WTC11 (cell line): ENCODE data around the gene DOK1. TPM values are rescaled to one million over a fixed set of nuclear protein-coding genes. Genes with fewer than 3 reads are reported as not detected.

Experiments used
- ATF2 ChIP-seq: sonication (generic); formaldehyde crosslinking; IDR thresholded peaks from 2 replicates; pipeline ENCODE4 v1.8.1; 2022; ENCODE audit warnings: low read depth, missing genetic modification reagents, borderline replicate concordance
- E2F1 ChIP-seq: sonication (generic); formaldehyde crosslinking; IDR thresholded peaks from 2 replicates; pipeline ENCODE4 v1.8.0; 2022; ENCODE audit warnings: mild to moderate bottlenecking, missing genetic modification reagents
- ESRRA ChIP-seq: sonication (generic); formaldehyde crosslinking; IDR thresholded peaks from 2 replicates; pipeline ENCODE4 v1.8.1; 2022; ENCODE audit warnings: mild to moderate bottlenecking, missing genetic modification reagents, borderline replicate concordance
- FOXP1 ChIP-seq: sonication (generic); formaldehyde crosslinking; IDR thresholded peaks from 2 replicates; pipeline ENCODE4 v1.8.0; 2022; ENCODE audit warnings: missing genetic modification reagents, mild to moderate bottlenecking, moderate library complexity, borderline replicate concordance
- GTF2I ChIP-seq: fragments of 250-450 bp; sonication (Bioruptor Pico); conservative IDR thresholded peaks from 2 replicates; pipeline ENCODE4 v1.4.0; 2021; ENCODE audit warnings: mild to moderate bottlenecking
- HMGA2 ChIP-seq: fragments of 250-450 bp; sonication (Bioruptor Pico); IDR thresholded peaks from 2 replicates; pipeline ENCODE4 v1.4.0; 2021; ENCODE audit warnings: mild to moderate bottlenecking, moderate library complexity
- JAZF1 ChIP-seq: fragments of 250-450 bp; sonication (Bioruptor Pico); IDR thresholded peaks from 2 replicates; pipeline ENCODE4 v1.9.0; 2021; ENCODE audit warnings: moderate library complexity, mild to moderate bottlenecking, inconsistent platforms
- KAT7 ChIP-seq: sonication (generic); formaldehyde crosslinking; IDR thresholded peaks from 2 replicates; pipeline ENCODE4 v1.8.1; 2023; ENCODE audit warnings: missing genetic modification reagents, mild to moderate bottlenecking, borderline replicate concordance
- NFE2L1 ChIP-seq: sonication (generic); formaldehyde crosslinking; IDR thresholded peaks from 2 replicates; pipeline ENCODE4 v1.8.1; 2023; ENCODE audit warnings: missing genetic modification reagents
- NFYB ChIP-seq: sonication (generic); formaldehyde crosslinking; conservative IDR thresholded peaks from 2 replicates; pipeline ENCODE4 v1.8.0; 2022; ENCODE audit warnings: low read depth, missing genetic modification reagents
- NR2C2 ChIP-seq: sonication (generic); formaldehyde crosslinking; IDR thresholded peaks from 2 replicates; pipeline ENCODE4 v1.8.0; 2022; ENCODE audit warnings: mild to moderate bottlenecking, missing genetic modification reagents
- NR3C1 ChIP-seq: sonication (generic); formaldehyde crosslinking; conservative IDR thresholded peaks from 2 replicates; pipeline ENCODE4 v1.8.1; 2023; ENCODE audit warnings: low read depth, mild to moderate bottlenecking, missing genetic modification reagents
- OVOL2 ChIP-seq: fragments of 250-450 bp; sonication (Bioruptor Pico); IDR thresholded peaks from 2 replicates; pipeline ENCODE4 v1.9.0; 2021; ENCODE audit warnings: mild to moderate bottlenecking, borderline replicate concordance
- PRRX2 ChIP-seq: fragments of 250-450 bp; sonication (Bioruptor Pico); IDR thresholded peaks from 2 replicates; pipeline ENCODE4 v1.8.0; 2021; ENCODE audit warnings: mild to moderate bottlenecking
- SOX15 ChIP-seq: fragments of 250-450 bp; sonication (Bioruptor Pico); IDR thresholded peaks from 2 replicates; pipeline ENCODE4 v1.9.0; 2021; ENCODE audit warnings: mild to moderate bottlenecking
- TEAD1 ChIP-seq: sonication (generic); formaldehyde crosslinking; IDR thresholded peaks from 2 replicates; pipeline ENCODE4 v1.8.0; 2022; ENCODE audit warnings: mild to moderate bottlenecking, missing genetic modification reagents
- ZBTB21 ChIP-seq: sonication (generic); formaldehyde crosslinking; IDR thresholded peaks from 2 replicates; pipeline ENCODE4 v1.8.1; 2023; ENCODE audit warnings: mild to moderate bottlenecking, missing genetic modification reagents, borderline replicate concordance
- ZNF232 ChIP-seq: sonication (generic); formaldehyde crosslinking; IDR thresholded peaks from 2 replicates; pipeline ENCODE4 v1.8.0; 2022; ENCODE audit warnings: mild to moderate bottlenecking, missing genetic modification reagents
- ZNF425 ChIP-seq: fragments of 250-450 bp; sonication (Bioruptor Pico); conservative IDR thresholded peaks from 2 replicates; pipeline ENCODE4 v1.9.0; 2021; ENCODE audit warnings: mild to moderate bottlenecking
- total RNA-seq: library from RNA; stranded (reverse); gene quantifications from 3 replicates; pipeline ENCODE4 v1.2.3, GENCODE V29; 2021
- TF ChIP-seq, protein P1 (sequence below): sonication (generic); formaldehyde crosslinking; IDR thresholded peaks from 2 replicates; pipeline ENCODE4 v1.8.0; 2022; ENCODE audit warnings: missing genetic modification reagents
- TF ChIP-seq, protein P2 (sequence below): sonication (generic); formaldehyde crosslinking; IDR thresholded peaks from 2 replicates; pipeline ENCODE4 v1.8.0; 2022; ENCODE audit warnings: mild to moderate bottlenecking, missing genetic modification reagents
- TF ChIP-seq, protein P3 (sequence below): sonication (generic); formaldehyde crosslinking; IDR thresholded peaks from 2 replicates; pipeline ENCODE4 v1.8.1; 2023; ENCODE audit warnings: mild to moderate bottlenecking, missing genetic modification reagents, moderate library complexity
- TF ChIP-seq, protein P4 (sequence below): fragments of 250-450 bp; sonication (Bioruptor Pico); IDR thresholded peaks from 2 replicates; pipeline ENCODE4 v1.9.0; 2021; ENCODE audit warnings: mild to moderate bottlenecking
- TF ChIP-seq, protein P5 (sequence below): fragments of 200-600 bp; IDR thresholded peaks from 2 replicates; pipeline ENCODE4 v1.8.0; 2022; ENCODE audit warnings: antibody characterized with exemption

DOK1 gene
- total RNA-seq, 1 experiment from 2014 or later = 15.9 TPM

DNA sequence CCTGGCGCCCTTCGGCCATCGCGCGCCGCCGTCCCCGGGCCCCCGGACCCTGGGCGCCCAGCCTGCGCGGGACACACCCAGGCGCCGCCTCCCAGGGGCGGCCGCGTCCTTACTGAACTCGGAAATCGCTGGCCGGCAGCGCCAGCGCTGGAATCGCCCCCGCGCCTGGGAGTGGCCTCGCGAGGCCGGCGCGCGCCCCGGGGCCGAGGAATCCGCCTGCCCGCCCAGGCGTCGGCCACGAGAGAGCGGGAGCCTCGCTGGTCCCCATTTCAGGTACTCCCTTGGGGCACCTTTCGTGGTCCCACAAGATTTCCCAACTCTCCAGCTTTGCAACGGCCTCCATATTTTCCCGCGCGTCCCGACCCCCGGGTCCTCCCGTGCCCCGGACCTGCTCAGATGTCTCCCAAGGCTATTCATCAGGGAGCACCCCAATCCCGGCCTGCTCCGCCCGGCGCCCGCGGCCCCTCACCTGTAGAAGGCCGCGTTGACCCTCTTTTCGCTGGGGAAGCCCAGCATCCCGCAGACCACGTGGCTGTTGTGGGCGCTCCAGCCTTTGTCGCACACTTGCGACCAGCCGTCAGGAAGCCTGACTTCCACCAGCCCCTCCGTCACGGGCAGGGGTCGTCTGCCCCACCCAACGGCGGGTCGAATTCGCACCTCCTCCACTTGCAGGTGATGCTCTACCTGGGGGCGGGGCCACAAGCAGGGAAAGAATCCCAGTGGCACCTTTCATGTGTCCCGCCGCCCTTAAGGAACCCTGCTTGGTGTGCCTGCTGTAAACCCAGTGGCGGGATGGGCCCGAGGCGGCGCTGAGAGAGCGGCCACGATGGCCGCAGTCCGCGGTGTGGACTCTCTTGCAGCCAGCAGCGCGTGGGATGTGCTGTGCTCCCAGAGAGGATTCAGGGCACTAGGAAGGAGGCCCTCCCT lies 5.4 kb upstream of the DOK1 start (continued):
- TF ChIP-seq, protein P1, sequence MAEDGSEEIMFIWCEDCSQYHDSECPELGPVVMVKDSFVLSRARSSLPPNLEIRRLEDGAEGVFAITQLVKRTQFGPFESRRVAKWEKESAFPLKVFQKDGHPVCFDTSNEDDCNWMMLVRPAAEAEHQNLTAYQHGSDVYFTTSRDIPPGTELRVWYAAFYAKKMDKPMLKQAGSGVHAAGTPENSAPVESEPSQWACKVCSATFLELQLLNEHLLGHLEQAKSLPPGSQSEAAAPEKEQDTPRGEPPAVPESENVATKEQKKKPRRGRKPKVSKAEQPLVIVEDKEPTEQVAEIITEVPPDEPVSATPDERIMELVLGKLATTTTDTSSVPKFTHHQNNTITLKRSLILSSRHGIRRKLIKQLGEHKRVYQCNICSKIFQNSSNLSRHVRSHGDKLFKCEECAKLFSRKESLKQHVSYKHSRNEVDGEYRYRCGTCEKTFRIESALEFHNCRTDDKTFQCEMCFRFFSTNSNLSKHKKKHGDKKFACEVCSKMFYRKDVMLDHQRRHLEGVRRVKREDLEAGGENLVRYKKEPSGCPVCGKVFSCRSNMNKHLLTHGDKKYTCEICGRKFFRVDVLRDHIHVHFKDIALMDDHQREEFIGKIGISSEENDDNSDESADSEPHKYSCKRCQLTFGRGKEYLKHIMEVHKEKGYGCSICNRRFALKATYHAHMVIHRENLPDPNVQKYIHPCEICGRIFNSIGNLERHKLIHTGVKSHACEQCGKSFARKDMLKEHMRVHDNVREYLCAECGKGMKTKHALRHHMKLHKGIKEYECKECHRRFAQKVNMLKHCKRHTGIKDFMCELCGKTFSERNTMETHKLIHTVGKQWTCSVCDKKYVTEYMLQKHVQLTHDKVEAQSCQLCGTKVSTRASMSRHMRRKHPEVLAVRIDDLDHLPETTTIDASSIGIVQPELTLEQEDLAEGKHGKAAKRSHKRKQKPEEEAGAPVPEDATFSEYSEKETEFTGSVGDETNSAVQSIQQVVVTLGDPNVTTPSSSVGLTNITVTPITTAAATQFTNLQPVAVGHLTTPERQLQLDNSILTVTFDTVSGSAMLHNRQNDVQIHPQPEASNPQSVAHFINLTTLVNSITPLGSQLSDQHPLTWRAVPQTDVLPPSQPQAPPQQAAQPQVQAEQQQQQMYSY (CRISPR knock-in tag) = no peak
- no peak for TF ChIP-seq JAZF1
- no peak for TF ChIP-seq NR2C2 (CRISPR knock-in tag)
- TF ChIP-seq ZNF232 (CRISPR knock-in tag) = peak; percentile 43; the same call in 1 of the 2 replicates
- no peak for TF ChIP-seq SOX15 (CRISPR knock-in tag)
- no peak for TF ChIP-seq ATF2
- TF ChIP-seq, protein P2, sequence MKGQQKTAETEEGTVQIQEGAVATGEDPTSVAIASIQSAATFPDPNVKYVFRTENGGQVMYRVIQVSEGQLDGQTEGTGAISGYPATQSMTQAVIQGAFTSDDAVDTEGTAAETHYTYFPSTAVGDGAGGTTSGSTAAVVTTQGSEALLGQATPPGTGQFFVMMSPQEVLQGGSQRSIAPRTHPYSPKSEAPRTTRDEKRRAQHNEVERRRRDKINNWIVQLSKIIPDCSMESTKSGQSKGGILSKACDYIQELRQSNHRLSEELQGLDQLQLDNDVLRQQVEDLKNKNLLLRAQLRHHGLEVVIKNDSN (CRISPR knock-in tag) = peak; percentile 77
- TF ChIP-seq GTF2I (CRISPR knock-in tag) = no peak
- no peak for TF ChIP-seq OVOL2 (CRISPR knock-in tag)
- no peak for TF ChIP-seq NFYB (CRISPR knock-in tag)
- TF ChIP-seq E2F1 = 0 out of 2 replicates have a peak, but pooled peaks have one; percentile 5
- TF ChIP-seq PRRX2 (CRISPR knock-in tag) = no peak
- TF ChIP-seq, protein P3, sequence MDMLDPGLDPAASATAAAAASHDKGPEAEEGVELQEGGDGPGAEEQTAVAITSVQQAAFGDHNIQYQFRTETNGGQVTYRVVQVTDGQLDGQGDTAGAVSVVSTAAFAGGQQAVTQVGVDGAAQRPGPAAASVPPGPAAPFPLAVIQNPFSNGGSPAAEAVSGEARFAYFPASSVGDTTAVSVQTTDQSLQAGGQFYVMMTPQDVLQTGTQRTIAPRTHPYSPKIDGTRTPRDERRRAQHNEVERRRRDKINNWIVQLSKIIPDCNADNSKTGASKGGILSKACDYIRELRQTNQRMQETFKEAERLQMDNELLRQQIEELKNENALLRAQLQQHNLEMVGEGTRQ (CRISPR knock-in tag) = peak; percentile 76
- TF ChIP-seq NFE2L1 (CRISPR knock-in tag) = no peak
- TF ChIP-seq HMGA2 (CRISPR knock-in tag) = no peak
- peak; percentile 85 for TF ChIP-seq TEAD1
- TF ChIP-seq KAT7 (CRISPR knock-in tag) = 0 out of 2 replicates have a peak, but pooled peaks have one; percentile 65
- no peak for TF ChIP-seq NR3C1 (CRISPR knock-in tag)
- TF ChIP-seq, protein P4, sequence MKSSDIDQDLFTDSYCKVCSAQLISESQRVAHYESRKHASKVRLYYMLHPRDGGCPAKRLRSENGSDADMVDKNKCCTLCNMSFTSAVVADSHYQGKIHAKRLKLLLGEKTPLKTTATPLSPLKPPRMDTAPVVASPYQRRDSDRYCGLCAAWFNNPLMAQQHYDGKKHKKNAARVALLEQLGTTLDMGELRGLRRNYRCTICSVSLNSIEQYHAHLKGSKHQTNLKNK (CRISPR knock-in tag) = no peak
- 0 out of 2 replicates have a peak, but pooled peaks have one; percentile 16 for TF ChIP-seq ESRRA (CRISPR knock-in tag)
- TF ChIP-seq, protein P5, sequence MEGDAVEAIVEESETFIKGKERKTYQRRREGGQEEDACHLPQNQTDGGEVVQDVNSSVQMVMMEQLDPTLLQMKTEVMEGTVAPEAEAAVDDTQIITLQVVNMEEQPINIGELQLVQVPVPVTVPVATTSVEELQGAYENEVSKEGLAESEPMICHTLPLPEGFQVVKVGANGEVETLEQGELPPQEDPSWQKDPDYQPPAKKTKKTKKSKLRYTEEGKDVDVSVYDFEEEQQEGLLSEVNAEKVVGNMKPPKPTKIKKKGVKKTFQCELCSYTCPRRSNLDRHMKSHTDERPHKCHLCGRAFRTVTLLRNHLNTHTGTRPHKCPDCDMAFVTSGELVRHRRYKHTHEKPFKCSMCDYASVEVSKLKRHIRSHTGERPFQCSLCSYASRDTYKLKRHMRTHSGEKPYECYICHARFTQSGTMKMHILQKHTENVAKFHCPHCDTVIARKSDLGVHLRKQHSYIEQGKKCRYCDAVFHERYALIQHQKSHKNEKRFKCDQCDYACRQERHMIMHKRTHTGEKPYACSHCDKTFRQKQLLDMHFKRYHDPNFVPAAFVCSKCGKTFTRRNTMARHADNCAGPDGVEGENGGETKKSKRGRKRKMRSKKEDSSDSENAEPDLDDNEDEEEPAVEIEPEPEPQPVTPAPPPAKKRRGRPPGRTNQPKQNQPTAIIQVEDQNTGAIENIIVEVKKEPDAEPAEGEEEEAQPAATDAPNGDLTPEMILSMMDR = no peak
- TF ChIP-seq ZBTB21 = peak; percentile 78
- no peak for TF ChIP-seq ZNF425 (CRISPR knock-in tag)
- no peak; the same call in 1 of the 2 replicates for TF ChIP-seq FOXP1 (CRISPR knock-in tag)
